ENCODE data around the gene TNFRSF19.

Gene TNFRSF19

GRCh38 chr13:23605831-23606230 lies 35.6 kb downstream of the TNFRSF19 start:
- no peak for DNase-seq (ENCODE audit: low spot score)

- DNase-seq (ENCODE audit: low spot score): no peak
Observed at GRCh38 chr13:23608138-23608537, 37.9 kb downstream of the TNFRSF19 start.

DNA sequence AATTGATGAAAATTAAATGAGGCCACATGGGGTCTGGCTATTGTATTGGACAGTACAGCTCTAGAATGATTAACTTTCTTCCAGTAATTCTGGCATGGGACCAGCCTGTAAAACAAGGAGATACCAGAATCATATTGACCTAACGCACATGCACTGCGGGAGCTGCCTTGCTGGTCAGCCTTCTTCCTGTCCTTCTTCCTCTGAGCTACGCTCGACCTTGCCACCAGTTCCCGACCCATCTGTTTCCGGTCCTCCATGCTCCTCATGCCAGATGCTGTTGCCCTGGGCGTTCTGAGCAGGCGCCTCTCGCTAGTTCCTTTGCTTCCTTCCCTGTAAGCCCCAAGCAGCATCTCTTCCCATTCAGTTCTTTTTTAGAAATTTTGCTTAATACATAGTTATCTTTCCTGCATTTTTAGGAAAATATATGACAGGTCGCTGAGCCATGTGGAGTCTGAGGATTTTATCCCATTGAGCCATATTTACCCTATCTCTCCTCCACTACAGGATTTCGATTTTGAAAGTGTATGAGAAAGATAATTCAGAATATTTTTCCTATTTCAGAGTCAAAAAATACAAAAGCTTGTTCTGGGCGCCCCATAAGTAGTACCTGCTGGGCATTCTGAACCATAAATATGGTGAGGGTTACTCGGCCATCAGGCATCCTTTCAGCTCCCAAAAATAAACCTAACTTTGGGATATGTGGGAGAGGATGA lies 38.6 kb downstream of the TNFRSF19 start:
- DNase-seq (ENCODE audit: low spot score): no peak

GRCh38 chr13:23609414-23609760 lies 39.2 kb downstream of the TNFRSF19 start:
- DNase-seq (ENCODE audit: low spot score): no peak

DNA sequence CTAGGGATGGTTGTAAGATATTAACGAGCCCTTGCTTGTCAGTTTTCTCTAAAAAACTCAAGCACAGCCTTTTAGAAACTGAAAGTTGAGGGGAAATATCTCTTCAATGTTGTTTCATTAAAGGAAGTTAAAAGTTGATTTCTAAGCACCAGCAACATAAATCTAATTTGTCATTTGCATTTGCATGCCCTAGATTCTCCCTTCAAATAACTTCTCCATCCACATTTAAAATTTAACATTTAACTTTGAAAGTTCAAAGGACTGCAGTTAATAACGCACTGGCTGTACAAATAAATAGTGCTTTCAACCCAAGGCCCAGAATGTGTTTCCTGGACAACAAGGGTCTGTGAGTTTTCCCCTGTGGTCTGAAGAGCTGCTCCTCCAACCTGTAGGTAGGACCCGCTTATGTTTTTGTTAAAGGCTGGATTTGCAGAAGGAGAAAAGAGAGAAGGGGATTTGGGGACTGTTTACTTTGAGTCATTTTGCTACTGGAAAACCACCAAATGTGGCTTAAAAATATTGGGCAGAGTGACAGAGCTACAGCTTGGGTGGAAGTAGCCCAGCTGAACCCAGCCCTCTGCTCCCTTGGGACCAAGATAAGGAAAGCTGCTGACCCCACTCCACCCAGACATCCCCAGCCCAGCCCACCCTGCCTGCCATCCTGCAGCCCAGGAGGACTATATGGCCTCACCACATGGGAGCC lies 39.8 kb downstream of the TNFRSF19 start:
- DNase-seq (ENCODE audit: low spot score): peak; percentile 23

- no peak for DNase-seq (ENCODE audit: low spot score)
Observed at GRCh38 chr13:23610966-23611491, 40.8 kb downstream of the TNFRSF19 start.

DNA sequence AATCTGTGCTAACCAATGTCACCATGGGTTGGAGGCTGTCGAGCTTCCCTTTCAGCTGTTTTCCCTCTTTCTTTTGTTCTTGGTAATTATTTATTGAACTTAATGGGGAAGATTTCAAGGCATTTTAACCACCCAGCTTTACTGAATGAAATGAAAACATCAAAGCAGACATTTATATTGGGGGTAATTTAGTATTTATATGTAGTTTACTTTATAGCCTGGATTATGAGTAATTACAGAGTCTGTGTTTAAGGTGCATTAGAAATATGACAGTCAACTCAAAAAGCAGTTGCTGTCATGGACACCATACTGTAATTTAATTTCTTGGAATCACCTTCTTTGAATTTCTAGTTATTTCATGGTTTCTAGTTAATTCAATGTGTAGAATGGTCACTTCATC lies 42.0 kb downstream of the TNFRSF19 start:
- DNase-seq (ENCODE audit: low spot score): no peak

DNA sequence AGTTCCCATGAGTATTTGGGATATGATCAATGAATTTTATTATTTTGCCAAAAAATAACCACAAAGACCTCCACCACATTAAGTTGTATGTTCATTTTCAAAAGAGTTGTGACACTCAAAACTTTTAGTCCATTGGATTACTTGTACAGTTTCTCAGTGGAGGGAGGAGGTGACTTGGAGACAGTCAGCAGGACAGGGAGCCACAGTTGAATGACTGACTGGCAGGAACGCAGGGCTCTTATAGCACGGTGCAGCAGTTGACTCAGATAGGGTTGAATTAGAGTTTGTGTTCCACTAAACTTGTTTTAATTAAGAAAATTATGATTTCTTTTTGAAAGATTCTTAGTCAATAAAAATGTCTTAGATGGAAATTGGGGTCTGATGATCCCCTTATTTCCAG lies 42.5 kb downstream of the TNFRSF19 start:
- DNase-seq (ENCODE audit: low spot score): no peak

DNA sequence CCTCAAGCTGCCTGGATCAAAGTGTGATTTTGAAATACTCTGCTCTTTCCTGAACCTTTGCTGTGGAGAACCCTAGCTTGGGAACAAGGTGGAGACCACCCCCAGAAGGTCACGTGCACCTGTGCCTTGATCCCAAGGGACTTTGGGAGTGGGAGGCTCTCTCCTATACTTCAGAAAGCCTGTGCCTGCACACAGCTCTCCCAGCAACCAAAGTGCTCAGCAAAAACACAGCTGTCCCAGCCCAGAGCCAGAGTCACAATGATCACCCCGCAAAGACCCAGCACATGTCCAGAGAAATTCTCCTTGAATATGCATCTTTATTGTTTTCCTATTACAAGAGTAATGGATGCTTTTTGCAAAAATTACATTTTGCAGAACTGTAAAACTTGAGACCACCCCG lies 43.4 kb downstream of the TNFRSF19 start:
- DNase-seq (ENCODE audit: low spot score): no peak

GRCh38 chr13:23615395-23616081 lies 45.3 kb downstream of the TNFRSF19 start:
- DNase-seq (ENCODE audit: low spot score): no peak

- no peak for DNase-seq (ENCODE audit: low spot score)
Observed at GRCh38 chr13:23616228-23616627, 46.0 kb downstream of the TNFRSF19 start.

DNA sequence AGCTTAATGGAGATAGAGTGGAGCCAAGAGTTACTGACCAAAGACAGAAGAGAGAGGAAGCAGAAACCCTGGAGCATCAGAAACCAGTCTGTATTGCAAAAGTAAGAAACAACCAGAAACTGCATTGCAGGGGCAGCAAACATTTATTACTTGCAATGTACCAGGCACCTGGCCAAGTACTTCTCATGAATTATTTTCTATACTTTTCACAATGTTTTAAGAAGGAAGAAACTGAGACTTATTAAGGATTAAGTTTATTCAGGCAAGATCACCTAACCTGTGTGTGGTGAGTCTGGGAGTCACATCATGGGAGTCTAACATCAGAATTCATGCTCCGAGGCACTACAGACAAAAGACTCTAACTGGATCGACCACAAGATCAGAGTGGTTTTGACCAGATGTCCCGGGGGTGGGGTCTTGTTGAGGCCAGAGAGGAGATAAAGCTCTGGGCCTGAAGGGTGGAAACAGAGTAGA lies 47.4 kb downstream of the TNFRSF19 start:
- DNase-seq (ENCODE audit: low spot score): no peak

DNA sequence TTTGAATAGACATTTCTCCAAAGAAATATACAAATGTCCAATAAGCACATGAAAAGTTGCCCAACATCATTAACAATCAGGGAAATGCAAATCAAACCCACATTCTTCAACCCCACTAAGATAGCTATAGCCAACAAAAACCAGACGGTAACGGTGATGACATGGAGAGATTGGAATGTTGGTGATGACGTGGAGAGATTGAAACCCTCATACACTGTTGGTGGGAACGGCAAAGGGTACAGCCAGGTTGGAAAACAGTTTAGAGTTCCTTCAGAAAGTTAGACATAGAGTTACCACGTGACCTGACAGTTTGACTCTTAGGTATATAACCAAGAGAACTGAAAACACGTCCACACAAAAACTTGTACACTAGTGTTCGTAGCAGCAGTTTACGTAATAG lies 48.1 kb downstream of the TNFRSF19 start:
- no peak for DNase-seq (ENCODE audit: low spot score)

GRCh38 chr13:23619068-23619855 lies 49.0 kb downstream of the TNFRSF19 start:
- DNase-seq (ENCODE audit: low spot score): no peak

DNA sequence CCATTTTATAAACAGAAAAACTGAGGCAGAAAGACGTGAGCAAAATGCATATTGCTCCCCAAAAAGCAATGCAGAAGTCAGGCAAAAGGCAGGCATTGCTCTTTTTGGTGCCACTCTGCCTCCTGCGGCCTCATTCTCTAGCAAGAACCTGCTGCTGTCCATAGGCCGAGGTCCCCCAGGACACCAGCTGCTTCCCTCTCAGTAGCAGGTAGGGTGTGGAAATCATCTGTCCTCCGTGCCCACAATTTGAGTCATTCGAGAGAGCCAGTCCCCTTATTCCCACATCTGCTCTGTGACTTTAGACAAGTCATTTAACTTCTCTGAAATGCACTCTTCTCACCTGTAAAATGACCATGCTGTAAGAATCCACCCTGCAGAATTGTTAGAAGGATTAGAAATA lies 50.0 kb downstream of the TNFRSF19 start:
- no peak for DNase-seq (ENCODE audit: low spot score)

GRCh38 chr13:23620613-23621315 lies 50.6 kb downstream of the TNFRSF19 start:
- DNase-seq (ENCODE audit: low spot score): no peak

GRCh38 chr13:23621316-23621645 lies 51.1 kb downstream of the TNFRSF19 start:
- DNase-seq (ENCODE audit: low spot score): no peak

DNA sequence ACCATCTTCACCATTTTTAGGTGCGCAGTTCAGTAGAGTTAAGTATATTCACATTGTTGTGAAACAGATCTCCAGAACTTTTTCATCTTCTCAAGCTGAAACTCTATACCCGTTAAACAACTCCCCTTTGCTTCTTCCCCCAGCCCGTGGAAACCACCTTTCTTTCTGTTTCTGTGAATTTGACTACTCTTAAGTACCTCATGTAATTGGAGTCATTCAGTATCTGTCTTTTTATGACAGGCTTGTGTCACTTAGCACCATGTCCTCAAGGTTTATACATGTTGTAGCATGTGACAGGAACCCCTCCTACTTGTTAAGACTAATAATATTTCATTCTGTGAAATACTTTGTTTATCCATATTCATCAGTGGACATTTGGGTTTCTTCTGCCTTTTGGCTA lies 52.8 kb downstream of the TNFRSF19 start:
- DNase-seq (ENCODE audit: low spot score): no peak

DNA sequence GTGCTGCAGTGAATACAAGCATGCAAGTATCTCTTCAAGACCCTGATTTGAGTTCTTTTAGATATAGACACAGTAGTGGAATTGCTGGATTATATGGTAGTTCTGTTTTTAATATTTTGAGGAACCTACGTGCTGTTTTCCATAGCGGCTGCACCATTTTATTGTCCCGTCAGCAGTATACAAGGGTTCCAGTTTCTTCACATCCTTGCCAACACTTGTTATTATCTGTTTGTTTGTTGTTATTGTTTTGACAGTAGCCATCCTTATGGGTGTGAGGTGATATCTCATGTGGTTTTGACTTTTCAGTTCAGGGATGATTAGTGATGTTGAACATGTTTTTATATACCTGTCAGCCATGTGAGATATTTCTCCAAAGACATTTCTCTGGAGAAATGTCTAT lies 53.2 kb downstream of the TNFRSF19 start:
- no peak for DNase-seq (ENCODE audit: low spot score)

DNA sequence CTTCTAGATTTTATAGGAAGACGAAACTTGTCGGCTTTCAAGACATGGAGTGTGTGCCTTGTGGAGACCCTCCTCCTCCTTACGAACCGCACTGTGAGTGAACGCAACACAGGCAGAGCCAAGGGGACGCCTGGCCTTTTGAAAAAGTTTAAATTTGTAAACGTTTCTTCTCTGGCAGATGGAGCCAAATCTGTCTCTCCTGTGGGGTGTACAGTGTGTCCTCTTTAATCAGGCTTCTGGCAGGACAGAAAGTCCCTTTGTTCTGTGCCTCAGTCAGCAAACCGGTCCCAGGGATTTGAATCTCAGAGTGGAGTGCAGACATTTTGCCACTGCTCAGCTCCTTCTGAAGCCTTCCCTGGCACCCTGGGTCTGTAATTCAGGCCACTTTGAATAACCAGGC lies 56.5 kb downstream of the TNFRSF19 start:
- no peak for DNase-seq (ENCODE audit: low spot score)

DNA sequence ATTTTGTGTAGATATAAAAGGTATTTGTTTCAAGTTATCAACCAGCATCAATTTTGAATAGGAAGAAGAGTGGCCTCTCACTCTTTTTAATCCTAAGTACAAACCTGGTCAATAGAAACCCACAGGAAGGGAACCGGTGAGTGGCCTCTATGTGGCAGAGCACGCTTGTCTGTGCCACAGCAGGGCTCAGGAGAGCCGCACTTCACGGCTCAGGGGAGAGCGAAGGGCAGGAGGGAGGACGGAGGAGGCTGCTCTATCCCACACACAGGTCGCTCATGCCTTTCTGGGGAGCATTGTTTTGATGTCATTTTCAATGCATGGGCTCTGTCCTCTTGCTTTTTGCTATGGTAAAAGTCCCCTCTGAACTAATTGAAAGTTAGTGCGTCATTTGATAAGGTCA lies 57.2 kb downstream of the TNFRSF19 start:
- no peak for DNase-seq (ENCODE audit: low spot score)

Measured in SK-N-DZ (cell line).